ENCODE results near the gene AGK. TPM values are rescaled to one million over a fixed set of nuclear protein-coding genes. Genes with fewer than 3 reads are reported as not detected.

The AGK gene
- total RNA-seq, 1 experiment from 2014 or later = 38.2 TPM

DNA sequence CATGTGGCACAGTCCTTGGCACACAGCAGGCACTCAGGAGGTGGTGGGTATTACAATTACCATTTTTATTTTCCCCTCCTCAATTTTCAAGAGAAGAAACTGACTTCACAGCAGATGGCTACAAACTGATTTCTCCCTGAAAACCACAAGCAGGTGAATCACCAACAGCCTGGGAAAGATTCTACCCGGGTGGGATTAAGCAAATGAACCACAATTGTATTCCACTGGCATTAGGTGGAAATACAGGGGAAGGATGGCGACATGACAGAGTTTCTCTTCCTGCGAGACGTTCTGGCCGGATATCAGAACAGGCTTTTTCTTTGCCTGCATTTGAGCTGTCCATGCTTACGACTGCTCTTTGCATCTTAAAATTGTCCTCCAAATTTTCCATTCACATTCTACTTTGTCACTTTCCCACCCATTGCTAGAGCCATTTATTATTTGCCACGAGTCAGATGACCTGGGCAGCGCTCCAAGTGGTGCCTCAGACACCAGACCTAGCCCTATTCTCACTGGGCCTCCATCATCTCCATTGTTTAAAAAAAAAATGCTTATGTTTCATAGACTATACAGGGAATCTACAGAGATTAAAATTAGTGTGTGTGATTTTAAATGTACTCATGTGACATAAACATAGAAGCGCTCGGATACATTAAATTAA lies 146.1 kb downstream of the AGK start:
- ChIA-PET CTCF (interaction anchor here (1.8 kb wide), 1 partner anchor 13 kb away, joined by 4 read pairs; no protein-coding TSS in a partner anchor), POLR2A (ENCODE audit: unreplicated experiment) (no interaction called here)
- Histone ChIP-seq H3K9me3 (ENCODE audit: low read length) (no peaks in the 10 kb centered on the region), H3K4me1 (ENCODE audit: insufficient read depth, low read length) (peaks cover 44% of the 10 kb centered on the region), H3K79me2 (ENCODE audit: low read length) (peaks cover 59% of the 10 kb centered on the region), H3K4me3 (ENCODE audit: low read length) (peak overlapping the region; percentile 37; the same call in 1 of the 2 replicates), H3K4me2 (ENCODE audit: low read length) (peak overlapping the region; percentile 76), H3K27me3 (ENCODE audit: low read length) (no peaks in the 10 kb centered on the region), H3K36me3 (ENCODE audit: low read depth, low read length) (no peaks in the 10 kb centered on the region), H3K27ac (ENCODE audit: low read length) (peak overlapping the region; percentile 86), H4K20me1 (ENCODE audit: low read length) (no peaks in the 10 kb centered on the region), H2AFZ (ENCODE audit: low read length) (0 out of 2 replicates have a peak overlapping the region, but pooled peaks have one; percentile 33), H3K9ac (ENCODE audit: low read length) (peak overlapping the region; percentile 31), H3K9me2 (replicated peaks; ENCODE audit: low read length) (no peaks in the 10 kb centered on the region), H3F3A (ENCODE audit: low read length, unreplicated experiment) (no peaks in the 10 kb centered on the region)
- intact Hi-C loops (cut with micrococcal nuclease) = loop anchor here (5.0 kb wide), 1 partner anchor 45 kb away; no protein-coding TSS in a partner anchor
- no TSS peak for BruUV-seq (replicated peaks)
- ATAC-seq = peak; percentile 14
- DNase-seq = peak; percentile 81
- TF ChIP-seq EZH2 (IDR thresholded peaks at IDR 0.05; ENCODE audit: low read length, unreplicated experiment) (no peak), EZH2phosphoT487 (IDR thresholded peaks at IDR 0.05; ENCODE audit: borderline replicate concordance, low read length) (no peak)
- TF ChIP-seq, protein P1, sequence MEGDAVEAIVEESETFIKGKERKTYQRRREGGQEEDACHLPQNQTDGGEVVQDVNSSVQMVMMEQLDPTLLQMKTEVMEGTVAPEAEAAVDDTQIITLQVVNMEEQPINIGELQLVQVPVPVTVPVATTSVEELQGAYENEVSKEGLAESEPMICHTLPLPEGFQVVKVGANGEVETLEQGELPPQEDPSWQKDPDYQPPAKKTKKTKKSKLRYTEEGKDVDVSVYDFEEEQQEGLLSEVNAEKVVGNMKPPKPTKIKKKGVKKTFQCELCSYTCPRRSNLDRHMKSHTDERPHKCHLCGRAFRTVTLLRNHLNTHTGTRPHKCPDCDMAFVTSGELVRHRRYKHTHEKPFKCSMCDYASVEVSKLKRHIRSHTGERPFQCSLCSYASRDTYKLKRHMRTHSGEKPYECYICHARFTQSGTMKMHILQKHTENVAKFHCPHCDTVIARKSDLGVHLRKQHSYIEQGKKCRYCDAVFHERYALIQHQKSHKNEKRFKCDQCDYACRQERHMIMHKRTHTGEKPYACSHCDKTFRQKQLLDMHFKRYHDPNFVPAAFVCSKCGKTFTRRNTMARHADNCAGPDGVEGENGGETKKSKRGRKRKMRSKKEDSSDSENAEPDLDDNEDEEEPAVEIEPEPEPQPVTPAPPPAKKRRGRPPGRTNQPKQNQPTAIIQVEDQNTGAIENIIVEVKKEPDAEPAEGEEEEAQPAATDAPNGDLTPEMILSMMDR (conservative IDR thresholded peaks at IDR 0.05; ENCODE audit: low read depth, low read length) = no peak

GRCh38 chr7:141698247-141699015 lies 147.2 kb downstream of the AGK start:
- ATAC-seq (no peak), DNase-seq (no peak)
- no TSS peak for BruUV-seq (replicated peaks)
- Histone ChIP-seq H3K9me2 (replicated peaks; ENCODE audit: low read length) (no peaks in the 10 kb centered on the region), H3K4me3 (ENCODE audit: low read length) (no peak overlapping the region), H3K27ac (ENCODE audit: low read length) (peak overlapping the region; percentile 86), H2AFZ (ENCODE audit: low read length) (no peak overlapping the region), H3K79me2 (ENCODE audit: low read length) (peaks cover 54% of the 10 kb centered on the region), H3K27me3 (ENCODE audit: low read length) (no peaks in the 10 kb centered on the region), H3K9me3 (ENCODE audit: low read length) (no peaks in the 10 kb centered on the region), H3K9ac (ENCODE audit: low read length) (peak overlapping the region; percentile 18; the same call in 1 of the 2 replicates), H3K4me1 (ENCODE audit: insufficient read depth, low read length) (peaks cover 54% of the 10 kb centered on the region), H3K36me3 (ENCODE audit: low read depth, low read length) (no peaks in the 10 kb centered on the region), H3K4me2 (ENCODE audit: low read length) (peak overlapping the region; percentile 76), H4K20me1 (ENCODE audit: low read length) (no peaks in the 10 kb centered on the region), H3F3A (ENCODE audit: low read length, unreplicated experiment) (no peaks in the 10 kb centered on the region)
- intact Hi-C loops (cut with micrococcal nuclease) = loop anchor here (5.0 kb wide), 1 partner anchor 46 kb away; no protein-coding TSS in a partner anchor
- ChIA-PET POLR2A (ENCODE audit: unreplicated experiment) (interaction anchor here (0.6 kb wide), 1 partner anchor 39 kb away, joined by 7 read pairs; no protein-coding TSS in a partner anchor), CTCF (no interaction called here)
- no peak for TF ChIP-seq EZH2phosphoT487 (IDR thresholded peaks at IDR 0.05; ENCODE audit: borderline replicate concordance, low read length)
- TF ChIP-seq, protein P1 (conservative IDR thresholded peaks at IDR 0.05; ENCODE audit: low read depth, low read length) = no peak
- TF ChIP-seq EZH2 (IDR thresholded peaks at IDR 0.05; ENCODE audit: low read length, unreplicated experiment) = no peak
